Parathyroid adenoma (tissue), 2 donors: ENCODE measurements around the gene ADAMTS6.

Experiments
- H2AFZ ChIP-seq: fragments of 300-600 bp; sonication (generic); one replicate; pipeline ENCODE4 v1.7.0; 2017; ENCODE audit warnings: antibody characterized with exemption, mild to moderate bottlenecking
- H3K27ac ChIP-seq: fragments of 300-600 bp; sonication (generic); one replicate; pipeline ENCODE4 v1.7.0; 2017
- H3K27me3 ChIP-seq: fragments of 300-600 bp; sonication (generic); one replicate; pipeline ENCODE4 v1.7.0; 2017; ENCODE audit warnings: low read length; ENCODE audit not compliant: control insufficient read depth, insufficient read depth
- H3K36me3 ChIP-seq: fragments of 300-600 bp; sonication (generic); one replicate; pipeline ENCODE4 v1.7.0; 2017; ENCODE audit warnings: low read length; ENCODE audit not compliant: control insufficient read depth, insufficient read depth
- H3K4me1 ChIP-seq: fragments of 300-600 bp; sonication (generic); one replicate; pipeline ENCODE4 v1.7.0; 2017; ENCODE audit warnings: control low read depth
- H3K4me2 ChIP-seq: fragments of 300-600 bp; sonication (generic); one replicate; pipeline ENCODE4 v1.7.0; 2017; ENCODE audit warnings: low read length
- H3K4me3 ChIP-seq: fragments of 300-600 bp; sonication (generic); one replicate; pipeline ENCODE4 v1.7.0; 2017; ENCODE audit warnings: low read depth, low read length
- H3K79me2 ChIP-seq: fragments of 300-600 bp; sonication (generic); one replicate; pipeline ENCODE4 v1.7.0; 2017; ENCODE audit warnings: control low read depth
- H3K9ac ChIP-seq: fragments of 300-600 bp; sonication (generic); one replicate; pipeline ENCODE4 v1.7.0; 2017; ENCODE audit warnings: mild to moderate bottlenecking
- H3K9me3 ChIP-seq: fragments of 300-600 bp; sonication (generic); one replicate; pipeline ENCODE4 v1.7.0; 2017; ENCODE audit warnings: low read length; ENCODE audit not compliant: control insufficient read depth
- TF ChIP-seq, protein P1 (sequence below): fragments of 300-600 bp; sonication (generic); IDR thresholded peaks from one replicate; pipeline ENCODE4 v1.7.0; 2017; ENCODE audit warnings: antibody characterized with exemption, mild to moderate bottlenecking
- donor health status: primary hyperparathyroidism.

Gene ADAMTS6

DNA sequence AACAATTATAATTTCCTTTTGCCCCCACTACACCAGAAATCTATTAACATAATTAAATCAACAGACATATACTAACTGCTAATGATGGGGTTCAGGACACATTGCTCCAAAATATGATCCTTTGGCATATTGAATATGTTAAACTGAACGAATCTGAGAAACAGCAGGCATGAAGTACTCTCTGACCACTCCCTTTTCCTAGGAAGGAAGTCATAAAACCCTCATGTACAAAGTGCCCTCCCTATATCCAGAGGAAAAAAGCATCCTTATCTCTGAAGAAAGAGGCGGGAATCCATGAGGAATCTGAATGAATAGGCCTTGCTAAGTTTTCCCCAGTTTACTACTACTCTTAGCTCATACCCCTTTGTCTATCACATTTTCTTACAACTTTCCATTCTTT is 67.9 kb downstream of the ADAMTS6 start:
- no peak overlapping the region for H2AFZ ChIP-seq
- no peaks in the 10 kb centered on the region for H3K4me1 ChIP-seq
- H3K36me3 ChIP-seq, result no peaks in the 10 kb centered on the region
- no peaks in the 10 kb centered on the region for H3K9me3 ChIP-seq
- H3K27me3 ChIP-seq, result no peaks in the 10 kb centered on the region
- no peak overlapping the region for H3K4me3 ChIP-seq
- no peak overlapping the region for H3K4me2 ChIP-seq
- no peaks in the 10 kb centered on the region for H3K79me2 ChIP-seq
- TF ChIP-seq, protein P1, sequence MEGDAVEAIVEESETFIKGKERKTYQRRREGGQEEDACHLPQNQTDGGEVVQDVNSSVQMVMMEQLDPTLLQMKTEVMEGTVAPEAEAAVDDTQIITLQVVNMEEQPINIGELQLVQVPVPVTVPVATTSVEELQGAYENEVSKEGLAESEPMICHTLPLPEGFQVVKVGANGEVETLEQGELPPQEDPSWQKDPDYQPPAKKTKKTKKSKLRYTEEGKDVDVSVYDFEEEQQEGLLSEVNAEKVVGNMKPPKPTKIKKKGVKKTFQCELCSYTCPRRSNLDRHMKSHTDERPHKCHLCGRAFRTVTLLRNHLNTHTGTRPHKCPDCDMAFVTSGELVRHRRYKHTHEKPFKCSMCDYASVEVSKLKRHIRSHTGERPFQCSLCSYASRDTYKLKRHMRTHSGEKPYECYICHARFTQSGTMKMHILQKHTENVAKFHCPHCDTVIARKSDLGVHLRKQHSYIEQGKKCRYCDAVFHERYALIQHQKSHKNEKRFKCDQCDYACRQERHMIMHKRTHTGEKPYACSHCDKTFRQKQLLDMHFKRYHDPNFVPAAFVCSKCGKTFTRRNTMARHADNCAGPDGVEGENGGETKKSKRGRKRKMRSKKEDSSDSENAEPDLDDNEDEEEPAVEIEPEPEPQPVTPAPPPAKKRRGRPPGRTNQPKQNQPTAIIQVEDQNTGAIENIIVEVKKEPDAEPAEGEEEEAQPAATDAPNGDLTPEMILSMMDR, result no peak
- H3K9ac ChIP-seq, result no peak overlapping the region
- H3K27ac ChIP-seq, result no peak overlapping the region

GRCh38 chr5:65412842-65413241 is 68.9 kb downstream of the ADAMTS6 start:
- Histone ChIP-seq H3K27me3 (no peaks in the 10 kb centered on the region), H2AFZ (no peak overlapping the region), H3K4me2 (no peak overlapping the region), H3K27ac (no peak overlapping the region), H3K36me3 (no peaks in the 10 kb centered on the region), H3K9ac (no peak overlapping the region), H3K9me3 (no peaks in the 10 kb centered on the region), H3K4me1 (no peaks in the 10 kb centered on the region), H3K4me3 (no peak overlapping the region), H3K79me2 (no peaks in the 10 kb centered on the region)
- TF ChIP-seq, protein P1, result no peak

GRCh38 chr5:65411356-65411755 is 70.4 kb downstream of the ADAMTS6 start:
- H3K4me1 ChIP-seq, result no peaks in the 10 kb centered on the region
- H3K79me2 ChIP-seq, result no peaks in the 10 kb centered on the region
- H3K4me3 ChIP-seq, result no peak overlapping the region
- H3K4me2 ChIP-seq, result no peak overlapping the region
- no peak overlapping the region for H2AFZ ChIP-seq
- H3K9me3 ChIP-seq, result no peaks in the 10 kb centered on the region
- TF ChIP-seq, protein P1, result no peak
- no peak overlapping the region for H3K9ac ChIP-seq
- no peaks in the 10 kb centered on the region for H3K36me3 ChIP-seq
- no peaks in the 10 kb centered on the region for H3K27me3 ChIP-seq
- no peak overlapping the region for H3K27ac ChIP-seq

GRCh38 chr5:65395526-65396155 is 86.1 kb downstream of the ADAMTS6 start:
- no peak overlapping the region for H3K9ac ChIP-seq
- no peak overlapping the region for H3K27ac ChIP-seq
- TF ChIP-seq, protein P1, result no peak
- no peak overlapping the region for H3K4me2 ChIP-seq
- H3K27me3 ChIP-seq, result no peaks in the 10 kb centered on the region
- H3K9me3 ChIP-seq, result no peaks in the 10 kb centered on the region
- no peak overlapping the region for H2AFZ ChIP-seq
- H3K79me2 ChIP-seq, result no peaks in the 10 kb centered on the region
- H3K4me1 ChIP-seq, result no peaks in the 10 kb centered on the region
- H3K36me3 ChIP-seq, result no peaks in the 10 kb centered on the region
- no peak overlapping the region for H3K4me3 ChIP-seq

DNA sequence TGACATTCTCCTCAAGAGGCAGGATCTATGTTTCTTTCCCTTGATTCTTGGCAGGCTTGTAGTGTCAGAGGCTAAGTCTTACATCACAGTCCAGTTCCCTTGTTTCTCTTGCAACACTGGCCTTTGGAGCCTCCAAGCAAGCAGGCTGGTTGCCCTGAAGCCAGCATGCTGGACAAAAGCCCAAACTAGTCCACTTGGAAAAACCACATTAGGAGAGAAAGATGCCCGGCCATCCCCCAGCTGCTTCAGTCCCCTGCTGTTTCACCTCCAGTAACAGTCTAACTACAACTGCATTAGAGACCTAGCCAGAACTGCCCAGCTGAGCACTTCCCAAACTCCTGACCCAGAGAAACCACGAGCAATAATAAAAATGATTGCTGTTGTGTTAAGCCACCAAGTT is 87.6 kb downstream of the ADAMTS6 start:
- Histone ChIP-seq H3K79me2 (no peaks in the 10 kb centered on the region), H3K27ac (no peak overlapping the region), H2AFZ (no peak overlapping the region), H3K4me1 (no peaks in the 10 kb centered on the region), H3K4me2 (no peak overlapping the region), H3K36me3 (no peaks in the 10 kb centered on the region), H3K27me3 (no peaks in the 10 kb centered on the region), H3K4me3 (no peak overlapping the region), H3K9me3 (no peaks in the 10 kb centered on the region), H3K9ac (no peak overlapping the region)
- TF ChIP-seq, protein P1, result no peak
